SK-N-MC (cell line): ENCODE results near the gene CDX2.

Experiments used
- DNase-seq: peaks from one replicate; pipeline ENCODE4 v3.0.0-alpha.2; 2011; ENCODE audit warnings: low read depth, low spot score
- H3K27ac ChIP-seq: fragments of 200-600 bp; sonication (generic); 2 replicates; pipeline ENCODE4 v1.5.1; 2016; ENCODE audit warnings: mixed run types
- H3K36me3 ChIP-seq: fragments of 200-600 bp; sonication (generic); 2 replicates; pipeline ENCODE4 v1.6.1; 2017; ENCODE audit warnings: antibody characterized with exemption, low read length, mixed read lengths; ENCODE audit not compliant: insufficient read depth
- H3K4me3 ChIP-seq: fragments of 200-600 bp; sonication (generic); 2 replicates; pipeline ENCODE4 v1.5.1; 2016
- H3K9ac ChIP-seq: fragments of 200-600 bp; sonication (generic); 2 replicates; pipeline ENCODE4 v1.8.0; 2017; ENCODE audit warnings: mixed run types, mixed read lengths; ENCODE audit not compliant: insufficient read length
- H3K9me3 ChIP-seq: fragments of 200-600 bp; sonication (generic); 2 replicates; pipeline ENCODE4 v1.6.1; 2017; ENCODE audit warnings: low read depth, mild to moderate bottlenecking, antibody characterized with exemption, low read length, moderate library complexity, mixed read lengths
- EZH2 ChIP-seq: fragments of 200-600 bp; sonication (generic); IDR thresholded peaks from one replicate; pipeline ENCODE4 v1.6.1; 2017; ENCODE audit warnings: antibody characterized with exemption
- FOXP2 ChIP-seq: optimal IDR thresholded peaks from 2 replicates; pipeline ENCODE3; 2011; ENCODE audit warnings: mild to moderate bottlenecking, moderate library complexity; ENCODE audit not compliant: insufficient read depth; ENCODE audit errors: extremely low read length, control extremely low read depth
- POLR2AphosphoS5 ChIP-seq: IDR thresholded peaks from 2 replicates; pipeline ENCODE4 v1.6.1; 2012; ENCODE audit warnings: mild to moderate bottlenecking, low read depth, low read length, borderline replicate concordance

Gene CDX2

GRCh38 chr13:27922883-27923612, 46.1 kb downstream of the CDX2 start:
- no peaks in the 10 kb centered on the region for H3K36me3 ChIP-seq
- no peak for TF ChIP-seq EZH2
- no peak for TF ChIP-seq POLR2AphosphoS5
- no peak for TF ChIP-seq FOXP2
- no peak overlapping the region for H3K27ac ChIP-seq
- no peak overlapping the region for H3K4me3 ChIP-seq
- no peak for DNase-seq
- H3K9ac ChIP-seq = no peak overlapping the region
- H3K9me3 ChIP-seq = no peaks in the 10 kb centered on the region

GRCh38 chr13:27921961-27922882, 46.9 kb downstream of the CDX2 start:
- H3K27ac ChIP-seq = no peak overlapping the region
- no peak for DNase-seq
- H3K4me3 ChIP-seq = no peak overlapping the region
- H3K36me3 ChIP-seq = no peaks in the 10 kb centered on the region
- TF ChIP-seq EZH2 = peak; percentile 49
- TF ChIP-seq POLR2AphosphoS5 = no peak
- H3K9ac ChIP-seq = no peak overlapping the region
- H3K9me3 ChIP-seq = no peaks in the 10 kb centered on the region

- Histone ChIP-seq H3K4me3 (no peak overlapping the region), H3K27ac (no peak overlapping the region), H3K36me3 (no peaks in the 10 kb centered on the region), H3K9ac (no peak overlapping the region), H3K9me3 (no peaks in the 10 kb centered on the region)
- TF ChIP-seq EZH2 = no peak
- no peak for DNase-seq
Measured at GRCh38 chr13:27921421-27921960, 47.6 kb downstream of the CDX2 start.

- H3K9ac ChIP-seq = no peak overlapping the region
- no peaks in the 10 kb centered on the region for H3K9me3 ChIP-seq
- TF ChIP-seq FOXP2 (no peak), POLR2AphosphoS5 (no peak), EZH2 (peak; percentile 85)
- DNase-seq = no peak
- H3K27ac ChIP-seq = no peak overlapping the region
- H3K4me3 ChIP-seq = peak overlapping the region; percentile 12; the same call in 1 of the 2 replicates
- no peaks in the 10 kb centered on the region for H3K36me3 ChIP-seq
Measured at GRCh38 chr13:27920677-27921420, 48.3 kb downstream of the CDX2 start.

- no peak within 1 kb of the TSS for H3K27ac ChIP-seq
- DNase-seq = no peak
- no peak within 1 kb of the TSS for H3K9ac ChIP-seq
- TF ChIP-seq EZH2 (peak; percentile 12), FOXP2 (no peak)
- no peaks in the 10 kb centered on the region for H3K9me3 ChIP-seq
- no peaks in the 10 kb centered on the region for H3K36me3 ChIP-seq
- H3K4me3 ChIP-seq = peak within 1 kb of the TSS; percentile 12; the same call in 1 of the 2 replicates
Measured at GRCh38 chr13:27919934-27920676, 49.0 kb downstream of the CDX2 start, which contains the start of gene PDX1. Gene PDX1 (plus strand): TSS chr13:27920000. CDS start chr13:27920139, 139 bp downstream.

- TF ChIP-seq FOXP2 (no peak), POLR2AphosphoS5 (no peak), EZH2 (no peak)
- no peaks in the 10 kb centered on the region for H3K9me3 ChIP-seq
- no peak overlapping the region for H3K9ac ChIP-seq
- no peaks in the 10 kb centered on the region for H3K36me3 ChIP-seq
- no peak for DNase-seq
- no peak overlapping the region for H3K4me3 ChIP-seq
- H3K27ac ChIP-seq = no peak overlapping the region
Measured at GRCh38 chr13:27919659-27919933, 49.5 kb downstream of the CDX2 start.

- Histone ChIP-seq H3K9ac (no peak overlapping the region), H3K9me3 (no peaks in the 10 kb centered on the region), H3K36me3 (no peaks in the 10 kb centered on the region), H3K27ac (no peak overlapping the region), H3K4me3 (no peak overlapping the region)
- no peak for DNase-seq
- TF ChIP-seq EZH2 (no peak), FOXP2 (no peak), POLR2AphosphoS5 (no peak)
Measured at GRCh38 chr13:27918918-27919658, 50.0 kb downstream of the CDX2 start.
